ENCODE results near the gene COG7. TPM values are rescaled to one million over a fixed set of nuclear protein-coding genes. Genes with fewer than 3 reads are reported as not detected.

Gene COG7
- polyA plus RNA-seq, 1 experiment = 31.2 TPM

GRCh38 chr16:23388786-23389185 is 64.2 kb downstream of the COG7 start:
- DNase-seq (ENCODE audit: low read depth) = no peak
- POLR2A ChIA-PET = no interaction called here
- peaks cover 16% of the 10 kb centered on the region for H3K36me3 ChIP-seq (ENCODE audit: control insufficient read depth, insufficient read depth, low read length)
- H3K4me3 ChIP-seq (ENCODE audit: low read depth, low read length) = no peak overlapping the region
- CTCF ChIA-PET = interaction anchor here (1.5 kb wide), 1 partner anchor 15 kb away, joined by 4 read pairs; no protein-coding TSS in a partner anchor
- no peaks in the 10 kb centered on the region for H3K27me3 ChIP-seq (ENCODE audit: control insufficient read depth, insufficient read depth, low read length)
- no peak for TF ChIP-seq CTCF (IDR thresholded peaks at IDR 0.05; ENCODE audit: insufficient read depth, low read depth, low read length)

GRCh38 chr16:23387666-23388065 is 65.3 kb downstream of the COG7 start:
- ChIA-PET CTCF (interaction anchor here (1.2 kb wide), 1 partner anchor 48 kb away, joined by 3 read pairs; no protein-coding TSS in a partner anchor), POLR2A (no interaction called here)
- DNase-seq (ENCODE audit: low read depth) = no peak
- Histone ChIP-seq H3K4me3 (ENCODE audit: low read depth, low read length) (no peak overlapping the region), H3K27me3 (ENCODE audit: control insufficient read depth, insufficient read depth, low read length) (no peaks in the 10 kb centered on the region), H3K36me3 (ENCODE audit: control insufficient read depth, insufficient read depth, low read length) (peaks cover 14% of the 10 kb centered on the region)
- TF ChIP-seq CTCF (IDR thresholded peaks at IDR 0.05; ENCODE audit: insufficient read depth, low read depth, low read length) = no peak

GRCh38 chr16:23385441-23385840 is 67.5 kb downstream of the COG7 start:
- ChIA-PET POLR2A (no interaction called here), CTCF (interaction anchor here (0.7 to 1.5 kb wide), 3 partner anchors 11 to 55 kb away, joined by 4 read pairs; no protein-coding TSS in a partner anchor)
- Histone ChIP-seq H3K4me3 (ENCODE audit: low read depth, low read length) (no peak overlapping the region), H3K36me3 (ENCODE audit: control insufficient read depth, insufficient read depth, low read length) (peaks cover 12% of the 10 kb centered on the region), H3K27me3 (ENCODE audit: control insufficient read depth, insufficient read depth, low read length) (no peaks in the 10 kb centered on the region)
- no peak for TF ChIP-seq CTCF (IDR thresholded peaks at IDR 0.05; ENCODE audit: insufficient read depth, low read depth, low read length)
- no peak for DNase-seq (ENCODE audit: low read depth)

- CTCF ChIA-PET = interaction anchor here (0.7 kb wide), 1 partner anchor 49 kb away, joined by 4 read pairs; no protein-coding TSS in a partner anchor
- TF ChIP-seq CTCF (IDR thresholded peaks at IDR 0.05; ENCODE audit: insufficient read depth, low read depth, low read length) = no peak
- POLR2A ChIA-PET = no interaction called here
- Histone ChIP-seq H3K4me3 (ENCODE audit: low read depth, low read length) (no peak overlapping the region), H3K27me3 (ENCODE audit: control insufficient read depth, insufficient read depth, low read length) (no peaks in the 10 kb centered on the region), H3K36me3 (ENCODE audit: control insufficient read depth, insufficient read depth, low read length) (peaks cover 10% of the 10 kb centered on the region)
- no peak for DNase-seq (ENCODE audit: low read depth)
Observed at GRCh38 chr16:23384878-23385277, 68.1 kb downstream of the COG7 start.

- POLR2A ChIA-PET = interaction anchor here (0.7 kb wide), 1 partner anchor 8 kb away, joined by 9 read pairs; no protein-coding TSS in a partner anchor
- no peaks in the 10 kb centered on the region; the same call in 1 of the 2 replicates for H3K27me3 ChIP-seq (ENCODE audit: control insufficient read depth, insufficient read depth, low read length)
- CTCF ChIA-PET = interaction anchor here (1.9 kb wide), 1 partner anchor 50 kb away, joined by 5 read pairs; no protein-coding TSS in a partner anchor
- H3K4me3 ChIP-seq (ENCODE audit: low read depth, low read length) = no peak overlapping the region
- peaks cover 3% of the 10 kb centered on the region for H3K36me3 ChIP-seq (ENCODE audit: control insufficient read depth, insufficient read depth, low read length)
- no peak for DNase-seq (ENCODE audit: low read depth)
- TF ChIP-seq CTCF (IDR thresholded peaks at IDR 0.05; ENCODE audit: insufficient read depth, low read depth, low read length) = no peak
Observed at GRCh38 chr16:23383881-23384280, 69.1 kb downstream of the COG7 start.

Data from BJ (cell line).